ENCODE data around the gene LRMDA. TPM values are rescaled to one million over a fixed set of nuclear protein-coding genes. Genes with fewer than 3 reads are reported as not detected.

The LRMDA gene
- total and polyA plus RNA-seq, 2 of the 13 experiments (the other 11 are each of a cell fraction or from before 2014, with no cell fraction given): 13.4 to 22.0 TPM

DNA sequence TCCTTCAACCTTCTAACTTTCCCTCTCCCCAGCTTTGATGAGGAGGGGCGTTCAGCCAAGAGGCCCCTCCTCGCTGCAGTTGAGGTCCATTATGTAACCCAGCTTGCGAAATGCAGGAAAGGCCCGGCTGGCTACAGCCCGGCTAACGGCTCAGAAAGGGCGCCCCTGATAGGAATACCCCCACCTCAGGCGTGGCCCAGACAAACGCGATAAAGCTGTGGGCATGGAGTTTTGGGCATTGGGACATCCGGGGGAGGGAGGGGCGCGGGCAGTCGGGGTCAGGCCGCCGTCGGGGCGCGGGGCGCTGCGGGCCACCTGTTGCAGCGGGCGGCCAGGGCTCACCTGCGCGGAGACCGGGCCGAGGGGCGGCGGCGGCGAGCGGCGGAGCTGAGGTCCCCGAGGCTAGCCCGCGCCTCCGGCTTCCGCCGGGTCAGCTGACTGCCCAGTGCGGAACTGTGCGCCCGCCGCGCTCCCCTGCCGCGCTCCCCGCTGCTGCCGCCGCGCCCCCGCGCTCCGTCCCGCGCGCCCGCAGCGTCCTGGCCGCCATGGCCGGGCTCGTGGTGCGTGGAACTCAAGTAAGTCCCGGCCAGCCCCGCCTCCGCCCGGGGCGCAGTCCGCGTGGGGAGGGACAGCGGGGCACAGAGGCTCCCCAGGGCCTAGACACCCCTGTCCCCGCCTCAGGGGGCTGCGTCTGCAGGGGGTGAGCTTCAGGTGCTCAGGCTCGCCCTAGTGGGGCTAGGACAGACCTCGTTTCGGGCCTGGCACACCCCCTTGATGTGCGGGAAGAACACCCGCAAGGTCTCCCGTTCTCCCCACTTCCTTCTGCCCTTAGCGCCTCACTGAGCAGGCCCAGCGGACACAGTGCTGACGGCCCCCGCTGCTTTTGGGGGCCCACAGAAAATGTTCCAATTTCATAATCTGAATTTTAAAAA is at the start of gene LRMDA (continued):
- no peak for TF ChIP-seq FUBP1 (CRISPR knock-in tag; IDR thresholded peaks at IDR 0.05; ENCODE audit: borderline replicate concordance)
- TF ChIP-seq SCMH1 (CRISPR knock-in tag; IDR thresholded peaks at IDR 0.05; ENCODE audit: borderline replicate concordance): no peak
- TF ChIP-seq ZNF644 (CRISPR knock-in tag; IDR thresholded peaks at IDR 0.05; ENCODE audit: low read depth): peak; percentile 31; the same call in 1 of the 2 replicates
- TF ChIP-seq NFATC3 (CRISPR knock-in tag; IDR thresholded peaks at IDR 0.05): no peak
- TF ChIP-seq ZNF883 (CRISPR knock-in tag; IDR thresholded peaks at IDR 0.05; ENCODE audit: not compliant biosample characterization): no peak
- no peak for TF ChIP-seq HOXD1 (CRISPR knock-in tag; IDR thresholded peaks at IDR 0.05)
- TF ChIP-seq, protein P1, sequence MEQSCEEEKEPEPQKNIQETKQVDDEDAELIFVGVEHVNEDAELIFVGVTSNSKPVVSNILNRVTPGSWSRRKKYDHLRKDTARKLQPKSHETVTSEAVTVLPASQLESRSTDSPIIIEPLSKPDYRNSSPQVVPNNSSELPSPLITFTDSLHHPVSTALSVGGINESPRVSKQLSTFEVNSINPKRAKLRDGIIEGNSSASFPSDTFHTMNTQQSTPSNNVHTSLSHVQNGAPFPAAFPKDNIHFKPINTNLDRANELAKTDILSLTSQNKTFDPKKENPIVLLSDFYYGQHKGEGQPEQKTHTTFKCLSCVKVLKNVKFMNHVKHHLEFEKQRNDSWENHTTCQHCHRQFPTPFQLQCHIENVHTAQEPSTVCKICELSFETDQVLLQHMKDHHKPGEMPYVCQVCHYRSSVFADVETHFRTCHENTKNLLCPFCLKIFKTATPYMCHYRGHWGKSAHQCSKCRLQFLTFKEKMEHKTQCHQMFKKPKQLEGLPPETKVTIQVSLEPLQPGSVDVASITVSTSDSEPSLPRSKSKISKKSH (CRISPR knock-in tag; IDR thresholded peaks at IDR 0.05; ENCODE audit: borderline replicate concordance): no peak
- TF ChIP-seq CCAR2 (optimal IDR thresholded peaks at IDR 0.05; ENCODE audit: low read depth, low read length): no peak
- TF ChIP-seq GATAD2A (CRISPR knock-in tag; IDR thresholded peaks at IDR 0.05): peak; percentile 76; the same call in 1 of the 2 replicates
- TF ChIP-seq HNF4G (IDR thresholded peaks at IDR 0.05; ENCODE audit: borderline replicate concordance, low read depth, low read length): peak; percentile 34; the same call in 1 of the 2 replicates
- TF ChIP-seq HNF4G (CRISPR knock-in tag; IDR thresholded peaks at IDR 0.05; ENCODE audit: borderline replicate concordance, low read depth): no peak
- TF ChIP-seq, protein P2, sequence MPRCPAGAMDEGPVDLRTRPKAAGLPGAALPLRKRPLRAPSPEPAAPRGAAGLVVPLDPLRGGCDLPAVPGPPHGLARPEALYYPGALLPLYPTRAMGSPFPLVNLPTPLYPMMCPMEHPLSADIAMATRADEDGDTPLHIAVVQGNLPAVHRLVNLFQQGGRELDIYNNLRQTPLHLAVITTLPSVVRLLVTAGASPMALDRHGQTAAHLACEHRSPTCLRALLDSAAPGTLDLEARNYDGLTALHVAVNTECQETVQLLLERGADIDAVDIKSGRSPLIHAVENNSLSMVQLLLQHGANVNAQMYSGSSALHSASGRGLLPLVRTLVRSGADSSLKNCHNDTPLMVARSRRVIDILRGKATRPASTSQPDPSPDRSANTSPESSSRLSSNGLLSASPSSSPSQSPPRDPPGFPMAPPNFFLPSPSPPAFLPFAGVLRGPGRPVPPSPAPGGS (CRISPR knock-in tag; IDR thresholded peaks at IDR 0.05): no peak; the same call in 1 of the 2 replicates
- TF ChIP-seq TAF1 (CRISPR knock-in tag; IDR thresholded peaks at IDR 0.05): peak; percentile 43
- 0 out of 2 replicates have a peak, but pooled peaks have one; percentile 83 for TF ChIP-seq ZNF670 (CRISPR knock-in tag; IDR thresholded peaks at IDR 0.05; ENCODE audit: borderline replicate concordance)
- no peak for TF ChIP-seq ZNF451 (CRISPR knock-in tag; IDR thresholded peaks at IDR 0.05)
- TF ChIP-seq ZBTB7A (CRISPR knock-in tag; IDR thresholded peaks at IDR 0.05): peak; percentile 87
- no peak for TF ChIP-seq ZNF878 (CRISPR knock-in tag; IDR thresholded peaks at IDR 0.05)
- TF ChIP-seq SKIL (CRISPR knock-in tag; IDR thresholded peaks at IDR 0.05; ENCODE audit: borderline replicate concordance): peak; percentile 85
- TF ChIP-seq ZNF879 (CRISPR knock-in tag; IDR thresholded peaks at IDR 0.05): 0 out of 2 replicates have a peak, but pooled peaks have one; percentile 53
- TF ChIP-seq, protein P3, sequence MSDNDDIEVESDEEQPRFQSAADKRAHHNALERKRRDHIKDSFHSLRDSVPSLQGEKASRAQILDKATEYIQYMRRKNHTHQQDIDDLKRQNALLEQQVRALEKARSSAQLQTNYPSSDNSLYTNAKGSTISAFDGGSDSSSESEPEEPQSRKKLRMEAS (IDR thresholded peaks at IDR 0.05): peak; percentile 65
- TF ChIP-seq SKI (IDR thresholded peaks at IDR 0.05; ENCODE audit: partially characterized antibody): peak; percentile 38
- peak; percentile 90 for TF ChIP-seq BCL6 (CRISPR knock-in tag; IDR thresholded peaks at IDR 0.05)

All from HepG2 (cell line).